H1 (cell line): Measurements from ENCODE around the gene TEX14. TPM values are rescaled to one million over a fixed set of nuclear protein-coding genes. Genes with fewer than 3 reads are reported as not detected.

Source experiments
- ASH2L ChIP-seq: fragments of 200-600, 300-600 bp; sonication (generic); IDR thresholded peaks from one replicate; pipeline ENCODE4 v1.7.1; 2017; ENCODE audit warnings: low read length
- CTBP2 ChIP-seq: IDR thresholded peaks from 2 replicates; pipeline ENCODE4 v1.7.0; 2011; ENCODE audit warnings: borderline replicate concordance, mild to moderate bottlenecking, moderate library complexity, mixed read lengths, low read length; ENCODE audit not compliant: insufficient read depth, insufficient read length
- JUND ChIP-seq: IDR thresholded peaks from 2 replicates; pipeline ENCODE4 v1.6.1; 2011; ENCODE audit warnings: mild to moderate bottlenecking, improper control_type of control experiment, low read length
- MAFK ChIP-seq: IDR thresholded peaks from 2 replicates; pipeline ENCODE4 v1.6.1; 2012; ENCODE audit warnings: low read depth, mild to moderate bottlenecking, improper control_type of control experiment, low read length
- SIRT6 ChIP-seq: IDR thresholded peaks from one replicate; pipeline ENCODE4 v1.7.1; 2012; ENCODE audit warnings: low read length, inconsistent platforms
- TAF1 ChIP-seq: IDR thresholded peaks from 2 replicates; pipeline ENCODE4 v1.6.1; 2011; ENCODE audit warnings: mild to moderate bottlenecking, low read depth, low read length
- TAF7 ChIP-seq: optimal IDR thresholded peaks from 2 replicates; pipeline ENCODE3; 2011; ENCODE audit warnings: low read depth, mild to moderate bottlenecking, inconsistent platforms, low read length, moderate library complexity, borderline replicate concordance
- polyA plus RNA-seq, 7 experiments: library from polyadenylated mRNA; depleted of rRNA in 3 of 7; stranded (reverse) in 5 of 7; unstranded in 2 of 7; fragments of >200 nt in 5 of 7; fragments of 200-250 nt in 2 of 7; gene quantifications; 1 replicate in 5 of 7; 2 replicates in 1 of 7; 4 replicates in 1 of 7; pipeline versions ENCODE4 v1.2.1 to v1.2.3, GENCODE V29; 2011 to 2013; ENCODE audit warnings: missing spikeins in 2 of 7, mixed read lengths in 2 of 7
- total RNA-seq: library from RNA; stranded (reverse); fragmentation: NEBNext Ultra II Directional; extraction: Animal tissue kit (Norgen Biotek cat#: 25700); gene quantifications from 2 replicates; pipeline ENCODE4 v1.2.1, GENCODE V29; 2021

TEX14 gene
- total and polyA plus RNA-seq, 2 of the 8 experiments (the other 6 are each of a cell fraction or from before 2014, with no cell fraction given) = 0.83 to 2.5 TPM

- TF ChIP-seq TAF7 (no peak), MAFK (no peak), SIRT6 (no peak), TAF1 (no peak), CTBP2 (no peak), ASH2L (no peak), JUND (no peak)
Measured at GRCh38 chr17:58569196-58569595, 122.6 kb downstream of the TEX14 start (continued).
